GM21619 (cell line): Measurements from ENCODE around the gene METTL4.
A peak's percentile ranks its signal among the peaks of the same experiment; 100 is the strongest.

Experiments
- ATAC-seq: cut with Tn5 transposase; IDR thresholded peaks from one replicate; pipeline ENCODE4 v1.9.1; 2021; ENCODE audit not compliant: unreplicated experiment

The METTL4 gene

DNA sequence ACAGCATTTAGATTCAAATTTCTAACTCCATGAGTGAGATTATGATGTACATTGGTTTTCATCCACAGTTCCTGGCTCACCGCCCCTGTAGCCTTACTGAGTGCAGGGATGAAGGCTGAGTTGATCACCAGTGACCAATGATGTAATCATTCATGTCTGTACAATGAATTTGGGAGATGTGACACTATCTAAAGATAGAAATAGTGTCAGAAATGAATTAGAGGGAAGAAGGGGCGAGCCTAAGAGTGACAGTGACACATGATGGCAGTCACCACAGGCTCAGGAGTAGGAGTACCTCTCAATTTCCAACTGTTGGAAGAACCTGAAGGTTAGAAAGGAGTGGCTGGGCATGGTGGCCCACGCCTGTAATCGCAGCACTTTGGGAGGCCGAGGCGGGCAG, 3.2 kb downstream of the METTL4 start:
- ATAC-seq: no peak

DNA sequence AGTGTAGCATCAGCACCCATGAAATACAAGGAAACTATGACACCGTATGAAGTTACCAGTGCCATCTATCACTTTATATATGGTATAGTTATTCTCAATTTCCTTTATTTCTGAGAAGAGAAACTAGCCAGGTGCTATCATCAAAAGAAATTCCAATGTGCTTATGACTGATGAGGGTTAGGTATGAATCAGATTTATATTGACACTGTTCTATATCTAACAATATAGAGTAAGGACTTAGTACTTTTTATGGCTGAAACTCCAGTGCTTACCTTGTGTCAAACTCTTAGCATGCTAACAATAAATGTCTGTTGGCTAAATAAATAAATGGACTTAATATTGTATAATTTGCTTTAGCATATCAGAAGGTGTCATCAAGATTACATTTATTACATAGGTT, 6.9 kb downstream of the METTL4 start:
- no peak for ATAC-seq

DNA sequence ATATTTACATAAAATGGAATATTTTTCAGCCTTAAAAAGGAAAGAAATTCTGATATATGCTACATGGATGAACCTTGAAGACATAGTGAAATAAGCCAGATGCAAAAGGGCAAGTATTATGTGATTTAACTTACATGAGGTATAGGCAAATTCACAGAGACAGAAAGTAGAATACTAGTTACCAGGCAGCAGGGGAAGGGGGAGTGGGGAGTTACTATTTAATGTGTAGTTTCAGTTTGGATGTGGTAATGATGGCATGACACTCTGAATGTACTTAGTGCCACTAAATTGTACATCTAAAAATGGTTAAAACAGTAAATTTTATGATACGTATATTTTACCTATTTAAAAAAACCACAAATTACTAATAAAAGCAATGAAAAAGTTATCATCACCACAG, 12.1 kb downstream of the METTL4 start:
- no peak for ATAC-seq

DNA sequence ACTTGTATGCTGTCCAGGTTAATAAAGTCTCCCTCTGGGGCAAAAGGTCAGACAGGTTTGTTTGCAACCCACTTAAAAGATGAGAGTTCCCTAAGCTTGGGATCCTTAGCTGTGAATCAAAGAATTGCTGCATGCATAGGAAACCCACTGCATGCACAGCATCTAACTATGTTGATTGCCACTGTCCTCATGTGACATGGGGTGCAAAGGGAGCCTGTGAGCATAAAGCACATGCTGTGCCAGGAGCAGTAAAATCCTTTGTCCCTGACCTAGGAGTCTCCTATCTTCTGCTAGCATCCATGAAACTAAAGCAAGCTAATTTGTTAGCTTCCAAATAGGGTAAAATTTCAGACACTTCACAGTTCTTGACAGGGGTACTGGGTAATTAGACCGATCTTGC, 13.8 kb downstream of the METTL4 start:
- ATAC-seq: no peak

DNA sequence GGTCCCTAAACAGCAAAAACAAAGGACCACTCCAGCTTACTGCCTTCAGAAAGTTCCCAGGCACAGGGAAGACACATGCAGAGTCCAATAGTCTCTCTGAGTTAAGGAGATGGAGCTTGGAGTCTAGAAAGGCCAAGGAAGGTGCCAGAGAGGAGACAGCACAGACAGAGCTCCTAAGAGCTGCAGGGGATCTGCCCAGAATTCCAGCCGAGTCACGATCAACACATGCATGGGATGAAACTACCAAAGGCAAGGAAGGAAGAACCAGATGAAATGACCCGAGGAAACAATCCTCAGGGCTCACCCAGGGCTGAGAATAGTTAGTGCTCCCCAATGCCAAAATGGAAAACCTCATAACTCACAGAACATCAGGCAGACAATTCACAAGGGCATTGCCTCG, 15.4 kb downstream of the METTL4 start:
- ATAC-seq: no peak

DNA sequence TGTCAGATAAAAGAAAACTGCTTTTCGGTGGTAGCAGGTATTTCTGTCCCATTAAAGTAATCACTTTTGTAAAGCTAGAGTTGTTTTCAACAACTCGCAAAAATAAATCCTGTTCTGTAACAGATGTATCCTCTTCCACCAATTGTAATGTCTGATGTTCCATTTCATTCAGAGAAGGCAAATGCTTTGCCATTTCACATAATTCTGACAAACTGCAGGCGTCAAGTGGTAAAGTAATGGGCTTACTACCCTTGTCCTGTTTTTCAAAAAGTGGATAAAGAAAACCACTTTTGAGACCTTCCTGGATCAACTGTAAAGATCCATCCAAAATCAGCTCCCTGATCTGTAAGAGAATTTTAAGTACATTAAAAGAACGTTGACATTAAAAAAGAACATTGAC, 16.6 kb downstream of the METTL4 start:
- no peak for ATAC-seq

DNA sequence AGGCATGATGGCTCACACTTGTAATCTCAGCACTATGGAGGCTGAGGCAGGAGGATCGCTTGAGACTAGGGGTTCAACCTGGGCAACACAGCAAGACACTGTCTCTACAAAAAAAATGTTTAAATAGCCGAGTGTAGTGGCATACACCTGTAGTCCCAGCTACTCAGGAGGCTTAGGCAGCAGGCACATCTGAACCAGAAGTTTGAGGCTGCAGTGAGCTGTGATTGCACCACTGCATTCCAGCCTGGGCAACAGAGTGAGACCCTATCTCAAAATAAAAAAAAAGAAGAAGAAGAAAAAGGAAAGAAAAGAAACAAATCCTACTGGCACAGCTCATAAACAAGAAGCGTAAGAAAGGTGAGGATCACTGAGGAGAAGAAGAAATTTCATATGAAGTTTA, 19.9 kb downstream of the METTL4 start:
- ATAC-seq: no peak

DNA sequence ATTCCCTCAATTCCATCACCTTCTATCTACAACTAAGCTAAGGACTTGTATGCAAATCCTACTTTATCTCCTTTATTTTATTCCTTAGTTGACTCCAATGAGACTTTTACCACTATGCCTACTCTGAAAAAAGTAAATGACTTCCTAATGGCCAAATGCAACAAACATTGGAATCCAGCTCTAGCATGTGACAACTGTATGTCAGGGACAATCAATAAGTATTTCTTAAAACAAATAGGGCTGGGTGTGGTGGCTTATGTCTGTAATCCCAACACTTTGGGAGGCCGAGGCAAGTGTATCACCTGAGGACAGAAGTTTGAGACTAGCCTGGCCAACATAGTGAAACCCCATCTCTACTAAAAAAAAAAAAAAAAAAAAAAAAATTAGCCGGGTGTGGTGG, 21.8 kb downstream of the METTL4 start:
- ATAC-seq: no peak

DNA sequence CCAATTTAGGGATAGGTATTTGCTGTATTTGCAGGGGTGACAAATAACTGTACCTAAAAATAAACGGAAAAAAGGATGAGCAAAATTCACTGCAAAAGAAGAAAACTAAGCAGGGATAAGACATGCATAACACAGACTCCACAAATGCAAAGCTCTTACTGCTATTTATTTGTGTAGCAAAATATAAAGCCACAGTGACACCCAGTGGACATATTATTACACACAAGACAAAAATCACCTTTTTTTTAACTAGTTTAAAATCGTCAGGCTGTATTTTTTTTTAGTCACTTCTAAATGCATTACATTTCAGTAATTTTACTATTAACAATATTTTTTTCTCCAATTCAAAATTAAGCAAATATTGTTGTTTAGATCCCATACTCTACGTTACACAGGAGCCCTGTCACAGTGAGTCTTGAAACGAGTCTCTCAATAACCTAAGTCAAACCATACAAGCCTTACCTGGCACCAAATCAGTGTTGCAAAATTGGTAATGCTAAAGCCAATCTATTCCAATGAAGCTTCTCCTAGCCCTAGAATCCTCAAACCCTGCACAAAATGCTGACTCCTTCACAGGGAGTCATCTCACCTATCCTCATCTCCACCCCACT, 23.7 kb downstream of the METTL4 start:
- ATAC-seq: peak; percentile 76

DNA sequence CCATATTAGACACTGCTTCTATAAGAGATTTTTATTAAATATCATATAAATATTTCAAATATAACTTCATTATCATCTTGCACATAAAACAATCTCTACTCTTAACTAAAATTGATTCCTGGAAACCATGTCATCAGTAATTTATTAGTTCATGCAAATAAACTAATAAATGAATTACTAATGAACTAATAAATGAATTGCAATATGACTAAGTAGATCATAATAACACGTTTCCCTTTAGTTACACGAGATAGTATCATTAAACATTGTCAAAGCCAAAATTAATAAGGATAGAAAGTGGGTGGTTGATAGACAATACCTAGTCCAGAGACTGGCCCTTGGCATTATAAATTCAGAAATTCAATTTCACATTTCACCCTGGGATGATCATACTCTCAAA, 26.1 kb downstream of the METTL4 start:
- ATAC-seq: no peak

DNA sequence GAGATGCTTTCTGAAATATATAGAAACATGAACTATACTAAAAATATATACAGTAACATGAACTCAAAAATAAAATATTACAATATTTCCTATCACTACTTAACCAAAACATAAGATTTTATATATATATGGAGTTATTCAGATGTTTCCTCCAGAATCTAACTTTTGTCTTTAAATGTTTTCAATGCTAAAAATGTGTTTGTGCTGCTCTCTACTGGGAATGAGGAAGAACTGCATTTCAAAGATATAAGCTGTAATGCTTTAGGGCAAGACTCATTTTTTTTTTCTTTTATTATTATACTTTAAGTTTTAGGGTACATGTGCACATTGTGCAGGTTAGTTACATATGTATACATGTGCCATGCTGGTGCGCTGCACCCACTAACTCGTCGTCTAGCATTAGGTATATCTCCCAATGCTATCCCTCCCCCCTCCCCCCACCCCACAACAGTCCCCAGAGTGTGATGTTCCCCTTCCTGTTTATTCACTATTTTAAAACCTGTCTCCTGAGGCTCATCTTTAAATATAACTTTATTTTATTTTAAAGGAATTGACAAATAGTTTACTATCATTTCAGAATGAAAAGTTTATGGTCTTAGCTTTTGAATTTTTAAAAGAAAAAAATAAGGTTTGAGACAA, 29.3 kb downstream of the METTL4 start:
- peak; percentile 69 for ATAC-seq

DNA sequence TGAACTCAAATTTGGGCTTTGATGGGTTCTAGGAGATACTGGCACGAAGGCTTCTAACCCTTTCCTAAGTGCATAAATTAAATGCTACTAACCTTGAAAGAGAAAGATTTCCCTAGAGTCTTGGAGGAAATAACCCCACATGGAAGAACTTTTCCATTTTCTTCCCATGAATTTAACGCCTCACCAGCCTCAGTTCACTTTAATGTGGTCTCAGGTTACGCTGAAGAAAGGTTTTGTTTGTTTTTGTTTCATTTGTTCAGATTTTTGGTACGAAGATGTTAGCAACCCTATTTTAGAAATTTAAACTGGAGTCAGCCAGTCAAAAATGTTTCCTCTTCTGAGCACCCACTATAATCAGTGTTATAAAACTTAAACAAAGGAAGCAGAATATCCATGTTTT, 30.7 kb downstream of the METTL4 start:
- no peak for ATAC-seq

DNA sequence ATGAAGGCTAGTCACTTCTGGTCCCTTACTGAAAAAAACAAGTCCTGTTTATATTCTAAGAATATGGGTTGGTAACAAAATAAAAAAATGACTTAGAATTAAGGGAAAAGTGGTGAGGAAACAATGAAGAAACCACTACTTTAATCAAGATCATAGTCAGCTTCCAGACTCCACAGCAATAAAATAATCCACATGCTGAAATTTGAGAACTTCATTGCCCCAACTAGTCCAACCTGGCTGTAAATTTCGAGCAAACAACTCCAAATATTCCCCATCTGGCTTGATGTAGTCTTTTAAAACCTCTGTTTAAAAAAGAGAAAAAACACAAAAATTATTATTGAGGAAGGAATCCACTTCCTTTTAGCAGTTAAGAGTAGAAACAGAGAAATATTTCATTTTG, 32.5 kb downstream of the METTL4 start:
- ATAC-seq: no peak

DNA sequence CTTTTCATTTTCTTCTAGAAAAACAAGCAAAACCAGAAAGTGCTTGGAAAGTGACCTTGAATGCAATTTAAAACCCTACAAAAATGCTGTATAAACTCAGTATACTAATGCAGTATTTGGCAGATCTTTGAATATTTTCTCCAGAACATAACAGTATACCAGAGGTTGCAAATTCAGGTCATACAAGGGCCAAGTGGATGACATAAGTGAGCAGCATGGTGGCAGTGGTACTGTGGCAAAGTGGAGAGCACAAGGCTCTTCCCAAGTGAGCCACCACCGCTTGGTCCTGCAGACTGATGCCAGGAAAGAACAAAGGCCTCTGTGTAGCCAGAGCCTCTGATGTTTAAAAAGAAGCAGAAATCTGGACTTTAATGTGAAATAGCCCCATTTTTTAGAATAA, 33.1 kb downstream of the METTL4 start:
- ATAC-seq: no peak

DNA sequence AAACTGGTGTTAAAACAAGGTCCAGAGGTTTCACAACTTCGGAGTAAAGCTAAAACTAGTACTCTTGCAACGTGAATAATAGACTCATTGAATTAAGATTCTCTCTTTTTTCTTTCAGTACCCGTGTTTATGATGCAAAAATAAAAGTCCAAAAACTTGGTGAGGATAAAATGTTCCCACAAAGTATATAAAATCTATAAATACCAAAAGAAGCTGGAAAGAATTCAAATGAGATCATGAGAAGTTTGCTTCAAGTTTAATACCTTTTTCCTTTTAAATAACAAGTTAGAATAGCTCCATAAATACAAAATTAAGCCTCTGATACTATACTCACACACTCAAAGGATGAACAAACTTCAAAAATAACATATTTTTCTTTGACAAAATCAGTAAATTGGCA, 34.0 kb downstream of the METTL4 start:
- ATAC-seq: no peak

DNA sequence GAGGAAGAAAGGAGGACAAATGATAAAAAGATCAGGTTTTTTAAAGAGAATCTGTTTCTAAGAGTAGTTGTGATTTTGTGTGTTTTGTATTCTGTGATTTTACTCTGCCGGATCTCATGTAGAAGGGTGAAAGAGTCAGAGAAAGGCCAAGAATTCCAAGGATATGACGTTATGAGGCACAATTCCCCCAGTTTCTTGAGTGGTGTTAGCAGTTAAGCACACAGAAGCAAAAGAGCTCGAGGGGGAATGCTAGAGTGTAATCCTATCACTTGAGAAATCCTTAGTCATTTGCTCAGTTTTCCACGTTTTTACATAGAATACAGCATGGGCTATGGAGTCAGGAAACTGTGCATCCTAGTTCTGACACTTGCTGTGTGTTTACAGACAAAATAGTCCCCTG, 34.8 kb downstream of the METTL4 start:
- ATAC-seq: no peak

DNA sequence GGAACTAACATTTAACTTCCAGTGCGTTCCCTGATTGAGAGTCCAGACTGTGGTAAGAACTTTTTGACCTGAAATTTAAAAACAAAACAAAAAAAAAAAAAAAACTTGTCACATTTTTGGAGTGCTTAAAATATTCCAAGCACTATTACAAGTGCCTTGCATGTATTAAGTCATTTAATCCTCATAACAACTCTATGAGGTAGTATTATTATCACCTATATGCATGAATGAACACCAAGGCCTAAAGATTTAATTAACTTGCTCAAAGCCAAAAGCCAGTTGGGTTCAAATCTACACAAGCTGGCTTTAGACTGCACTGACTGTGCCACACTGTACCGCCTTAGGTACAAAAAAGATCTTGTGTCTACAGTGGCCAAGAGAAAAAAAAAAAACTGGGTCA, 35.2 kb downstream of the METTL4 start:
- ATAC-seq: no peak

DNA sequence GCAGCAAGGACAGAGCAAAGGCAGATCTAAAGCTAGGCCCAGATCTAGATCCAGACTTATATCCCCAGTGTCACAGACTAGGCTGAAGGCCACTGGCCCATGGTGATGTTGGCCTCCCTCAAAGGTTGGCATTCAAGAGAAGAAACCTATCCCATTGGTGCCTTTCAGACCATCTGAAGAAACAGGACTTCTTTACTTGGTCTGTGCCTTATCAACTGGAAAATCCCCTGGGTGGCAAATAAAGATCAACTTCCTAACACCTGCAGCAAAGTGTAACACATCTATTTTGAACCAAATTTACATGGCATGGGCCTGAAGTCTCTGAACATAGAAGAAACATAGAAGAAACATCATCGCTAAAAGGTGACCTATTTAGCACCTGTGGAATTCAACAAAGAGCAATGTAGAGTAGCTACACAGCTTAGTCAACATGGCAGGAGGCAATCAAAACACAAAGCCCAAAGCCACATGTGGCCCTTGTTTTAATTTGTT, 35.8 kb downstream of the METTL4 start:
- no peak for ATAC-seq

DNA sequence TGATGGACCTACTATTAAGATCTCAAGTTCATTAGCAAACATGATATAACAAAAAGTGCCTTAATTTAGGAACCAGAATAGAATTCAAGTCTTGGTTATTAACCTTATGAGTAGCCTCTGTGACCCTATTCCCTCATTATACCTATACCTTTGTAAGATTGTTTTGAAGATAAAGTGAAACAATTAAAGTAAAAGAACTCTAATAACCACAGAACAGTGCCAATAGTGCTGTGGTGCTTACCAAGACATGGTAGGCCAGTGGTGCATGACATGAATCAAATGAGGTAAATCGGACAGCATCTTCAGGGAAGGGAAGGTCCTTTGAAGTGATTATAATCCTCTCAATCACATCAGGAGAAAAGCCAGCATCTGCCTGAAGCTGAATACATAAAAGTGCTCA, 36.4 kb downstream of the METTL4 start:
- ATAC-seq: no peak

DNA sequence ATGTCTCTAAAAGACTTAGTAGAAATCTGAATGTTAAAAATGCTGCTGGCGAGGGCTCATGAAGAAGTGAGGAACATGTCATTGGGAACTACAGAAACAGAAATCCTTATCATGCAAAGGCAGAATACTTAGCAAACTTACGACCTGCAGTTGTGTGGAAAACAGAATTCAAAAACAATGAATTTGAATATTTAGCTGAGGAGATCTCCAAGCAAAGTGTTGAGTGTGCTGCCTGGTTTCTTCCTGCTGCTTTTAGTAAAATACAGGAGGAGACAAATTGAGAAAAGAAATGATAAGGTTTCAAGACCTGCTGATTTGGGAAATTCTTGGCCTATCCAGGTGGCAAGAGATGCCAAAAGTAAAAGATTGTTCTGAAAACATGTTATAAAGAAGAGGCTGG, 38.5 kb downstream of the METTL4 start:
- no peak for ATAC-seq

DNA sequence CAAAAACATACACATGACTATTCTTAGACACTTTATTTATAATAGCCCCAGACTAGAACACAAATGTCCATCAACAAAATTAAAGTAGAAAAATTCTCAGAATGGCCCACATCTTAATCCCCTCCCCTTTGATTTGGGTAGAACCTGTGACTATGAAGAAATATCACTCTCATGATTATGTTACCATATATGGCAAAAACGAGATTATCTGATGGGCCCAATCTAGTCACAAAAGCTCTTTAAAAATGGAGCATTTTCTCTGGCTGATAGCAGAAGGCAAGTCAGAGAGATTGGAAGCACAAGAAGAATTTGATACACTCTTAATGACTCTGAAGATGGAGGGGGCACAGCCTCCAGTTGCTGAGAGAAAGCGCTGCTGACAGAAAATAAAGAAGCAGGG, 39.6 kb downstream of the METTL4 start:
- no peak for ATAC-seq

DNA sequence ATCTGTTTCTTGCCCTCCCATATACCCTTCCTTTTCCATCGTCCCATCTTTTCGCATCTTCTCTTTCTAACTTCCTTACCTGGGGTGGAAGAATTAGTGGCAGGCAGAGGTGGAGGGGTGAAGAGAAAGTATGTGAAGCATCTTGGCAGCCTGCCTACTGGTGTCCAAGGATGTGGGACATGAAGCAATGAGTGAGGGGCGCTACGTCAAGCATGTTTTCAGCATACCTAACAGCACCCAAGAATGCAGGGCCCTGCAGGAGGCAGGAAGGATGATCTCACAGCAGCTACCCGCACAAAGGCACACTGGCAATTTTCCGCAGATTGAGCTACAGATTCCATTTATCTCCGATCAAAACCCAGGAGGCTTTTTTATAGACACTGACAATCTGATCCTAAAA, 42.2 kb downstream of the METTL4 start:
- no peak for ATAC-seq

DNA sequence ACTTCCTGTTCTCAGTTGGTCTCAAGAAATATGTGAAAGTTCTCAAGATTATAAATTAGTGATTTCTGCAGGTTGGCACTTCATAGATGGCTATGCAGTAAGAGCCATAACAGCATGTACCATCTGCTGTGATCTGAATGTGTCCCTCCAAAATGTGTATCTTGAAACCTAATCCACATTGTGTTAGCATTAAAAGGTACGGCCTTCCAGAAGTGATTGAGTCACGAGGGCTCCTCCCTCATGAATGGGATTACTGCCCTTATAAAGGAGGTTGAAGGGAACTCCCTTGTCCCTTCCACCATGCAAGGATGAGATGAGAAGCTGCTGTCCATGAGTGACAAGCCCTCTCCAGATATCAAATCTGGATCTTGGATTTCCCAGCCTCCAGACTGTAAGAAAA, 45.0 kb downstream of the METTL4 start:
- no peak for ATAC-seq
